ENCODE data around the gene ACTL7B.

DNA sequence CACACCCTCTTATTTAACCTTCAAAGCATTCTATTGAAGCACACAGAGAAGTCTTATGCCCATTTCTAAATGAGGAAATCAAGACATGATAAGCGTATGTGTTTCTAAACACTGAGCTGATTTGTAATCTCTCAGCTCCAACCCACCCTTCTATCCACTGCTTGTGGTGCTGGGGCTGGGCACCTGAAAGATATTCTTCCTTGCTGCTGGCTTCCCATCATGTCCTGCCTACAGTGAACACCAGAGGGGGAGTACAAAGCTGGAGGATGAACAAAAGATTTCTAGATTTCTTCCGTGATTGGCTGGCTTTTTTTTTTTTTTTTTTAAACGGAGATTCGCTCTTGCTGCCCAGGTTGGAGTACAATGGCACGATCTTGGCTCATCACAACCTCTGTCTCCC, 20.6 kb upstream of the ACTL7B start:
- TF ChIP-seq GATA2 (IDR thresholded peaks at IDR 0.05; ENCODE audit: low read depth, low read length) (no peak), GATA3 (IDR thresholded peaks at IDR 0.05; ENCODE audit: low read depth, low read length) (no peak)

Measured in SH-SY5Y (cell line).